BJ (cell line): ENCODE data around the gene ADCY2. TPM values are rescaled to one million over a fixed set of nuclear protein-coding genes. Genes with fewer than 3 reads are reported as not detected.
A peak's percentile ranks its signal among the peaks of the same experiment; 100 is the strongest.

Experiments
- CTCF ChIA-PET: fragments of 350-600 bp; formaldehyde crosslinking; extraction: SDS; loops from one replicate; lab custom pipeline; 2021; ENCODE audit warnings: antibody characterized with exemption, inconsistent platforms; lab: Yijun Ruan, JAX
- POLR2A ChIA-PET: fragments of 300-600 bp; sonication (Branson Sonifier 250); formaldehyde crosslinking; extraction: SDS; loops from one replicate; lab custom pipeline; 2021; ENCODE audit warnings: antibody characterized with exemption; lab: Charles Lee
- DNase-seq: peaks from one replicate; pipeline ENCODE4 v3.0.0-alpha.2; 2011; ENCODE audit warnings: low read depth
- H3K27me3 ChIP-seq: 2 replicates; pipeline ENCODE4 v1.6.0; 2011; ENCODE audit warnings: low read length; ENCODE audit not compliant: control insufficient read depth, insufficient read depth
- H3K36me3 ChIP-seq: 2 replicates; pipeline ENCODE4 v1.5.1; 2011; ENCODE audit warnings: low read length; ENCODE audit not compliant: control insufficient read depth, insufficient read depth
- H3K4me3 ChIP-seq: 2 replicates; pipeline ENCODE4 v1.5.1; 2011; ENCODE audit warnings: low read depth, mild to moderate bottlenecking, control low read depth, low read length
- CTCF ChIP-seq: IDR thresholded peaks from 2 replicates; pipeline ENCODE4 v1.5.1; 2011; ENCODE audit warnings: low read depth, mild to moderate bottlenecking, control low read depth, inconsistent platforms, low read length, moderate library complexity; ENCODE audit not compliant: insufficient read depth
- polyA plus RNA-seq: library from polyadenylated mRNA; depleted of rRNA; stranded (reverse); fragments of >200 nt; gene quantifications from 2 replicates; pipeline ENCODE4 v1.2.3, GENCODE V29; 2011

Gene ADCY2
- polyA plus RNA-seq, 1 experiment = not detected

GRCh38 chr5:7803937-7804336 is 408.0 kb downstream of the ADCY2 start:
- no peaks in the 10 kb centered on the region for H3K36me3 ChIP-seq
- no peaks in the 10 kb centered on the region for H3K27me3 ChIP-seq
- no peak for TF ChIP-seq CTCF
- H3K4me3 ChIP-seq = no peak overlapping the region
- ChIA-PET POLR2A (no interaction called here), CTCF (interaction anchor here (1.6 kb wide), 1 partner anchor 13 kb away, joined by 4 read pairs; no protein-coding TSS in a partner anchor)
- no peak for DNase-seq

- TF ChIP-seq CTCF = peak; percentile 29; the same call in 1 of the 2 replicates
- Histone ChIP-seq H3K36me3 (no peaks in the 10 kb centered on the region), H3K4me3 (no peak overlapping the region), H3K27me3 (no peaks in the 10 kb centered on the region)
- POLR2A ChIA-PET = no interaction called here
- DNase-seq = no peak
- CTCF ChIA-PET = no interaction called here
Measured at GRCh38 chr5:7805379-7805778, 409.4 kb downstream of the ADCY2 start.

- no peak for TF ChIP-seq CTCF
- POLR2A ChIA-PET = no interaction called here
- CTCF ChIA-PET = no interaction called here
- Histone ChIP-seq H3K27me3 (no peaks in the 10 kb centered on the region), H3K4me3 (no peak overlapping the region), H3K36me3 (no peaks in the 10 kb centered on the region)
- no peak for DNase-seq
Measured at GRCh38 chr5:7808998-7809397, 413.1 kb downstream of the ADCY2 start.

GRCh38 chr5:7811715-7812114 is 415.8 kb downstream of the ADCY2 start:
- TF ChIP-seq CTCF = no peak
- CTCF ChIA-PET = interaction anchor here (1.0 kb wide), 1 partner anchor 65 kb away, joined by 3 read pairs; no protein-coding TSS in a partner anchor
- no peak overlapping the region for H3K4me3 ChIP-seq
- no peaks in the 10 kb centered on the region for H3K36me3 ChIP-seq
- DNase-seq = no peak
- POLR2A ChIA-PET = no interaction called here
- no peaks in the 10 kb centered on the region for H3K27me3 ChIP-seq

GRCh38 chr5:7813007-7813406 is 417.1 kb downstream of the ADCY2 start:
- no peaks in the 10 kb centered on the region for H3K27me3 ChIP-seq
- no peak overlapping the region for H3K4me3 ChIP-seq
- no peaks in the 10 kb centered on the region for H3K36me3 ChIP-seq
- POLR2A ChIA-PET = no interaction called here
- CTCF ChIA-PET = no interaction called here
- no peak for DNase-seq
- no peak for TF ChIP-seq CTCF
